Measurements from ENCODE around the gene MIGA2. TPM values are rescaled to one million over a fixed set of nuclear protein-coding genes. Genes with fewer than 3 reads are reported as not detected.

The MIGA2 gene
- total RNA-seq, result 14.4 TPM
- polyA plus RNA-seq, result 43.0 TPM
- long read RNA-seq, donor 1, result 0 reads
- long read RNA-seq, donor 2, result 0 reads
- long read RNA-seq, donor 3, result 0 reads
- long read RNA-seq, donor 4, partial matches to known transcripts, result 12 of 13 reads
- long read RNA-seq, donor 4, other reads (novel, unspliced or antisense), result 0 of 13 reads
- long read RNA-seq, donor 5, result 0 reads
- long read RNA-seq, donor 6, partial matches to known transcripts, result 0 of 1 reads
- long read RNA-seq, donor 6, other reads (novel, unspliced or antisense), result 0 of 1 reads
- long read RNA-seq, donor 7, result 0 reads
- long read RNA-seq, donor 8, partial matches to known transcripts, result 6 of 6 reads
- long read RNA-seq, donor 8, other reads (novel, unspliced or antisense), result 0 of 6 reads
- long read RNA-seq, donor 9, partial matches to known transcripts, result 6 of 6 reads
- long read RNA-seq, donor 9, other reads (novel, unspliced or antisense), result 0 of 6 reads
- long read RNA-seq, donor 10, result 0 reads

GRCh38 chr9:129036241-129036922 lies at the start of gene MIGA2:
Gene MIGA2, plus strand, starts transcription at chr9:129036626. Its CDS starts 3,969 bp downstream, at chr9:129040595.
- Histone ChIP-seq H3K4me3 (ENCODE audit: low read length in 2 of 2) (peak within 1 kb of the TSS; percentile 73 to 95), H3K9me3 (ENCODE audit: control insufficient read depth in 2 of 2, insufficient read depth in 1 of 2, low read length in 1 of 2) (no peaks in the 10 kb centered on the region), H3K4me1 (ENCODE audit: control insufficient read depth in 2 of 2, insufficient read depth in 2 of 2, low read length in 2 of 2) (peaks cover 14 to 24% of the 10 kb centered on the region in 2 donors), H3K27me3 (ENCODE audit: control insufficient read depth in 2 of 2, insufficient read depth in 1 of 2, low read length in 1 of 2) (no peaks in the 10 kb centered on the region), H3K36me3 (ENCODE audit: control insufficient read depth in 2 of 2, insufficient read depth in 2 of 2, low read length in 1 of 2) (peaks cover 5 to 7% of the 10 kb centered on the region in 2 donors), H3K27ac (ENCODE audit: low read depth in 1 of 2, low read length in 1 of 2) (peak within 1 kb of the TSS; percentile 58 to 64)
- under 1% methylated on average over 49 of the region's 49 CpGs for WGBS
- peak; percentile 88 to 98 (median 96) for DNase-seq (ENCODE audit: low read depth in 6 of 9, low spot score in 9 of 9)

GRCh38 chr9:128986671-128987070 lies 49.8 kb upstream of the MIGA2 start:
- Histone ChIP-seq H3K4me1 (ENCODE audit: control insufficient read depth in 2 of 2, insufficient read depth in 2 of 2, low read length in 2 of 2) (no peaks in the 10 kb centered on the region), H3K27ac (ENCODE audit: low read depth in 1 of 2, low read length in 1 of 2) (no peak overlapping the region), H3K27me3 (ENCODE audit: control insufficient read depth in 2 of 2, insufficient read depth in 1 of 2, low read length in 1 of 2) (no peaks in the 10 kb centered on the region), H3K9me3 (ENCODE audit: control insufficient read depth in 2 of 2, insufficient read depth in 1 of 2, low read length in 1 of 2) (no peaks in the 10 kb centered on the region), H3K36me3 (ENCODE audit: control insufficient read depth in 2 of 2, insufficient read depth in 2 of 2, low read length in 1 of 2) (peaks cover 77 to 96% of the 10 kb centered on the region in 2 donors), H3K4me3 (ENCODE audit: low read length in 2 of 2) (no peak overlapping the region)
- WGBS, result 96% methylated on average over 5 of the region's 5 CpGs
- no peak for DNase-seq (ENCODE audit: low read depth in 6 of 9, low spot score in 9 of 9)

GRCh38 chr9:128987805-128988204 lies 48.6 kb upstream of the MIGA2 start:
- WGBS, result 98% methylated on average over 5 of the region's 5 CpGs

GRCh38 chr9:128992995-128993394 lies 43.4 kb upstream of the MIGA2 start:
- H3K4me1 ChIP-seq (ENCODE audit: control insufficient read depth in 2 of 2, insufficient read depth in 2 of 2, low read length in 2 of 2), result peaks cover 15 to 18% of the 10 kb centered on the region in 2 donors
- no peak overlapping the region for H3K4me3 ChIP-seq (ENCODE audit: low read length in 2 of 2)
- WGBS, result 95% methylated on average over 7 of the region's 7 CpGs
- H3K27ac ChIP-seq (ENCODE audit: low read depth in 1 of 2, low read length in 1 of 2), result no peak overlapping the region
- DNase-seq (ENCODE audit: low read depth in 6 of 9, low spot score in 9 of 9), result peak in 1 of 9 donors; percentile 22
- H3K27me3 ChIP-seq (ENCODE audit: control insufficient read depth in 2 of 2, insufficient read depth in 1 of 2, low read length in 1 of 2), result no peaks in the 10 kb centered on the region
- H3K9me3 ChIP-seq (ENCODE audit: control insufficient read depth in 2 of 2, insufficient read depth in 1 of 2, low read length in 1 of 2), result no peaks in the 10 kb centered on the region
- peaks cover 74 to 91% of the 10 kb centered on the region in 2 donors for H3K36me3 ChIP-seq (ENCODE audit: control insufficient read depth in 2 of 2, insufficient read depth in 2 of 2, low read length in 1 of 2)

More at GRCh38 chr9:128987805-128988204, 48.6 kb upstream of the MIGA2 start:
- Histone ChIP-seq H3K4me3 (ENCODE audit: low read length in 2 of 2) (no peak overlapping the region), H3K4me1 (ENCODE audit: control insufficient read depth in 2 of 2, insufficient read depth in 2 of 2, low read length in 2 of 2) (no peaks in the 10 kb centered on the region), H3K9me3 (ENCODE audit: control insufficient read depth in 2 of 2, insufficient read depth in 1 of 2, low read length in 1 of 2) (no peaks in the 10 kb centered on the region), H3K36me3 (ENCODE audit: control insufficient read depth in 2 of 2, insufficient read depth in 2 of 2, low read length in 1 of 2) (peaks cover 72 to 94% of the 10 kb centered on the region in 2 donors), H3K27me3 (ENCODE audit: control insufficient read depth in 2 of 2, insufficient read depth in 1 of 2, low read length in 1 of 2) (no peaks in the 10 kb centered on the region), H3K27ac (ENCODE audit: low read depth in 1 of 2, low read length in 1 of 2) (no peak overlapping the region)
- DNase-seq (ENCODE audit: low read depth in 6 of 9, low spot score in 9 of 9), result no peak

GRCh38 chr9:128995791-128996190 lies 40.6 kb upstream of the MIGA2 start:
- peak overlapping the region; percentile 64 to 72 for H3K27ac ChIP-seq (ENCODE audit: low read depth in 1 of 2, low read length in 1 of 2)
- H3K9me3 ChIP-seq (ENCODE audit: control insufficient read depth in 2 of 2, insufficient read depth in 1 of 2, low read length in 1 of 2), result no peaks in the 10 kb centered on the region
- H3K36me3 ChIP-seq (ENCODE audit: control insufficient read depth in 2 of 2, insufficient read depth in 2 of 2, low read length in 1 of 2), result peaks cover 82 to 90% of the 10 kb centered on the region in 2 donors
- H3K27me3 ChIP-seq (ENCODE audit: control insufficient read depth in 2 of 2, insufficient read depth in 1 of 2, low read length in 1 of 2), result no peaks in the 10 kb centered on the region
- peaks cover 15 to 18% of the 10 kb centered on the region in 2 donors for H3K4me1 ChIP-seq (ENCODE audit: control insufficient read depth in 2 of 2, insufficient read depth in 2 of 2, low read length in 2 of 2)
- WGBS, result 29% methylated on average over 5 of the region's 5 CpGs
- H3K4me3 ChIP-seq (ENCODE audit: low read length in 2 of 2), result no peak overlapping the region
- peak in 8 of 9 donors; percentile 17 to 76 (median 36) for DNase-seq (ENCODE audit: low read depth in 6 of 9, low spot score in 9 of 9)

GRCh38 chr9:128998462-128998861 lies 38.0 kb upstream of the MIGA2 start:
- H3K36me3 ChIP-seq (ENCODE audit: control insufficient read depth in 2 of 2, insufficient read depth in 2 of 2, low read length in 1 of 2), result peaks cover 89 to 93% of the 10 kb centered on the region in 2 donors
- WGBS, result 99% methylated on average over 6 of the region's 6 CpGs
- no peaks in the 10 kb centered on the region for H3K27me3 ChIP-seq (ENCODE audit: control insufficient read depth in 2 of 2, insufficient read depth in 1 of 2, low read length in 1 of 2)
- no peak overlapping the region for H3K27ac ChIP-seq (ENCODE audit: low read depth in 1 of 2, low read length in 1 of 2)
- no peak overlapping the region for H3K4me3 ChIP-seq (ENCODE audit: low read length in 2 of 2)
- H3K4me1 ChIP-seq (ENCODE audit: control insufficient read depth in 2 of 2, insufficient read depth in 2 of 2, low read length in 2 of 2), result peaks cover 15 to 18% of the 10 kb centered on the region in 2 donors
- no peaks in the 10 kb centered on the region for H3K9me3 ChIP-seq (ENCODE audit: control insufficient read depth in 2 of 2, insufficient read depth in 1 of 2, low read length in 1 of 2)
- DNase-seq (ENCODE audit: low read depth in 6 of 9, low spot score in 9 of 9), result no peak

- H3K27me3 ChIP-seq (ENCODE audit: control insufficient read depth in 2 of 2, insufficient read depth in 1 of 2, low read length in 1 of 2), result no peaks in the 10 kb centered on the region
- 96% methylated on average over 13 of the region's 13 CpGs for WGBS
- H3K27ac ChIP-seq (ENCODE audit: low read depth in 1 of 2, low read length in 1 of 2), result no peak overlapping the region
- DNase-seq (ENCODE audit: low read depth in 6 of 9, low spot score in 9 of 9), result no peak
- H3K36me3 ChIP-seq (ENCODE audit: control insufficient read depth in 2 of 2, insufficient read depth in 2 of 2, low read length in 1 of 2), result peaks cover 81 to 89% of the 10 kb centered on the region in 2 donors
- H3K4me1 ChIP-seq (ENCODE audit: control insufficient read depth in 2 of 2, insufficient read depth in 2 of 2, low read length in 2 of 2), result peaks cover 13 to 17% of the 10 kb centered on the region in 2 donors
- H3K9me3 ChIP-seq (ENCODE audit: control insufficient read depth in 2 of 2, insufficient read depth in 1 of 2, low read length in 1 of 2), result no peaks in the 10 kb centered on the region
- H3K4me3 ChIP-seq (ENCODE audit: low read length in 2 of 2), result no peak overlapping the region
These were observed 36.7 kb upstream of the MIGA2 start for GRCh38 chr9:128999581-129000206.

GRCh38 chr9:129001504-129002325 lies 34.7 kb upstream of the MIGA2 start:
- 98% methylated on average over 10 of the region's 10 CpGs for WGBS
- no peak overlapping the region for H3K4me3 ChIP-seq (ENCODE audit: low read length in 2 of 2)
- H3K27ac ChIP-seq (ENCODE audit: low read depth in 1 of 2, low read length in 1 of 2), result no peak overlapping the region
- no peaks in the 10 kb centered on the region for H3K27me3 ChIP-seq (ENCODE audit: control insufficient read depth in 2 of 2, insufficient read depth in 1 of 2, low read length in 1 of 2)
- DNase-seq (ENCODE audit: low read depth in 6 of 9, low spot score in 9 of 9), result no peak
- peaks cover 85 to 91% of the 10 kb centered on the region in 2 donors for H3K36me3 ChIP-seq (ENCODE audit: control insufficient read depth in 2 of 2, insufficient read depth in 2 of 2, low read length in 1 of 2)
- H3K9me3 ChIP-seq (ENCODE audit: control insufficient read depth in 2 of 2, insufficient read depth in 1 of 2, low read length in 1 of 2), result no peaks in the 10 kb centered on the region
- no peaks in the 10 kb centered on the region for H3K4me1 ChIP-seq (ENCODE audit: control insufficient read depth in 2 of 2, insufficient read depth in 2 of 2, low read length in 2 of 2)

All from thymus (tissue), 14 donors.